Nephron progenitor cell (in vitro differentiated cells): ENCODE results near the gene DACH1.

Experiments
- DNase-seq: peaks from one replicate; pipeline ENCODE4 v3.0.0; 2021
- H3K27ac Mint-ChIP-seq: 2 replicates; pipeline ENCODE4 v1.8.0; 2021; ENCODE audit warnings: mild to moderate bottlenecking, moderate library complexity, mixed read lengths
- H3K27me3 Mint-ChIP-seq: 2 replicates; pipeline ENCODE4 v1.8.0; 2021; ENCODE audit warnings: mild to moderate bottlenecking, low read depth, mixed read lengths; ENCODE audit not compliant: poor library complexity
- H3K36me3 Mint-ChIP-seq: 2 replicates; pipeline ENCODE4 v1.8.0; 2021; ENCODE audit warnings: low read depth, mixed read lengths
- H3K4me1 Mint-ChIP-seq: 2 replicates; pipeline ENCODE4 v1.8.0; 2021; ENCODE audit warnings: mixed read lengths
- H3K4me3 Mint-ChIP-seq: 2 replicates; pipeline ENCODE4 v1.8.0; 2021; ENCODE audit warnings: mild to moderate bottlenecking, moderate library complexity, mixed read lengths
- H3K9me3 Mint-ChIP-seq: 2 replicates; pipeline ENCODE4 v1.8.0; 2021; ENCODE audit warnings: mild to moderate bottlenecking, moderate library complexity, mixed read lengths
- CTCF ChIP-seq: fragments of 200-600 bp; sonication (generic); IDR thresholded peaks from 2 replicates; pipeline ENCODE4 v1.5.0; 2021; ENCODE audit warnings: antibody characterized with exemption

The DACH1 gene

GRCh38 chr13:71876648-71877255, 9.7 kb upstream of the DACH1 start:
- H3K4me3 Mint-ChIP-seq, result peak overlapping the region; percentile 69
- no peaks in the 10 kb centered on the region for H3K27me3 Mint-ChIP-seq
- H3K4me1 Mint-ChIP-seq, result peaks cover 78% of the 10 kb centered on the region
- peak overlapping the region; percentile 72 for H3K27ac Mint-ChIP-seq
- H3K9me3 Mint-ChIP-seq, result no peaks in the 10 kb centered on the region
- DNase-seq, result no peak
- H3K36me3 Mint-ChIP-seq, result no peaks in the 10 kb centered on the region
- TF ChIP-seq CTCF, result no peak

- peaks cover 85% of the 10 kb centered on the region for H3K4me1 Mint-ChIP-seq
- peak overlapping the region; percentile 72 for H3K27ac Mint-ChIP-seq
- no peak for TF ChIP-seq CTCF
Measured at GRCh38 chr13:71875823-71876222, 8.8 kb upstream of the DACH1 start.

GRCh38 chr13:71874458-71874857, 7.5 kb upstream of the DACH1 start:
- H3K27ac Mint-ChIP-seq, result peak overlapping the region; percentile 98
- H3K36me3 Mint-ChIP-seq, result no peaks in the 10 kb centered on the region
- no peak for DNase-seq
- no peaks in the 10 kb centered on the region for H3K9me3 Mint-ChIP-seq
- H3K4me3 Mint-ChIP-seq, result peak overlapping the region; percentile 59
- H3K4me1 Mint-ChIP-seq, result peaks cover 90% of the 10 kb centered on the region
- no peak for TF ChIP-seq CTCF
- no peaks in the 10 kb centered on the region for H3K27me3 Mint-ChIP-seq

More at GRCh38 chr13:71875823-71876222, 8.8 kb upstream of the DACH1 start:
- no peak for DNase-seq
- Mint-ChIP-seq H3K27me3 (no peaks in the 10 kb centered on the region), H3K9me3 (no peaks in the 10 kb centered on the region), H3K4me3 (no peak overlapping the region), H3K36me3 (no peaks in the 10 kb centered on the region)

DNA sequence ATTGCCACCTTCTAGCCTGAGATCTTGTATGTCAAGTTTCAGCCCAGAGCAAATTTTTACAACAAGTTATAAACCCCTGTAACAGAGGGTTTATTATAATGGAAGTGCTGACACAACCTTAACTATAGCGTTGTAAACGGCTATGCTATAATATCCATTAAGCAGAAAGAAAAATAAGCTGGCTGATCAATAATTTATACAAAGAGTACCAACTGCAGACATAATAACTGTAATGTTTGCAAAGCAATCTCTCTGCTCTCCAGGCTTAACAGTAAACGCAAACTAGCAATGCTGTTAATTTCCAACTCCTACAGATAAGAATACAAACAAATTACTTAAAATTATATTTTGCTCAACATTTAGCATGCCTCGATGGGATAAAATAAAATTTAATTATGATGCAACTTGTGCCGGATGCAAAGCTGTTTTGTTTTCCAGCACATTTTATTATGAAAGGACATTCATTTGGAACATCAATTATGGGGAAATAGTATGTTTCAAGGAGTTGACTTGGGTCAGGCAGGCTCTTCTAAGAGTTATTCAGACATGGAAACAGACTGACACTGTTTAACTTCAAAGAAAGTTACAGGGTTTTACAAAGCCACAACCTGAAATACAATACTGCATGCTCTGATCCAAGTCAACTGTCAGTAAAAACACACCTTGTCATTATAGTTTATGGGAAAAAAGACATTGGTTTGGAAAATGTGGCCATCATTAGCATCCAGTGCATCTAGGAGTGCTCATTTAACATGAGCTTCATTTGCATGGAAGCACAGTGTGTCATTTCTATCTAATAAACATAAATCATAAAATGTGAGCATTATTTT, 6.6 kb upstream of the DACH1 start:
- Mint-ChIP-seq H3K4me3 (peak overlapping the region; percentile 16), H3K27ac (peak overlapping the region; percentile 80), H3K9me3 (no peaks in the 10 kb centered on the region), H3K4me1 (peaks cover 90% of the 10 kb centered on the region), H3K27me3 (no peaks in the 10 kb centered on the region), H3K36me3 (no peaks in the 10 kb centered on the region)
- no peak for TF ChIP-seq CTCF
- DNase-seq, result no peak

DNA sequence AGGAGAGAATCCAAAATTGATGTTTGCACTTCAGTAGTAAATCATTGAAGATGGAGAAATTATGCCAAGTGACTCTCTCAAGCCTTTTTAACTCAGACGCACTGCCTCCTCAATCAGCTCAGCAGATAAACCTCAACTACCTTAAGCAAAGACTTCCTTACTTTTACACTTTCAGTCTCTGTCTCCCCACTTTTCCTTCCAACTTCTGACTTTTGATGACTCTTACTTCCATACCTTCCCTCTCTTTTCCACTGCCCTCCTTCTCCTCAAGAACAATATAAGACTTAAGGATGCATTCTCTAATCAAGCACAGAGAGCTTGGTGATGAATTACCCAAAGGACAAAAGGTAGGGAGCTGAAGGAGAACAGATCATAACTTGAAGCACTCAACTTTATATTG, 4.8 kb upstream of the DACH1 start:
- Mint-ChIP-seq H3K9me3 (no peaks in the 10 kb centered on the region), H3K36me3 (no peaks in the 10 kb centered on the region), H3K4me3 (peak overlapping the region; percentile 57), H3K4me1 (peaks cover 91% of the 10 kb centered on the region), H3K27me3 (no peaks in the 10 kb centered on the region), H3K27ac (peak overlapping the region; percentile 94)
- no peak for DNase-seq
- TF ChIP-seq CTCF, result no peak
